B cell (primary cell): ENCODE results near the gene TBKBP1. TPM values are rescaled to one million over a fixed set of nuclear protein-coding genes. Genes with fewer than 3 reads are reported as not detected.

Experiments used
- ATAC-seq: fragments of 200-7000 bp; cut with Tn5 transposase; one replicate; pipeline ENCODE4 v1.10.0; 2021; ENCODE audit warnings: low read depth, mild to moderate bottlenecking, moderate number of reproducible peaks, moderate library complexity
- CTCF ChIA-PET: fragments of 350-600 bp; sonication (Branson Sonifier 250); formaldehyde crosslinking; loops from one replicate; lab custom pipeline; 2021; ENCODE audit warnings: antibody characterized with exemption, inconsistent platforms; lab: Charles Lee
- POLR2A ChIA-PET: fragments of 350-600 bp; sonication (Branson Sonifier 250); formaldehyde crosslinking; loops from one replicate; lab custom pipeline; 2021; ENCODE audit warnings: antibody characterized with exemption; lab: Charles Lee
- DNase-seq: peaks from one replicate; pipeline ENCODE4 v3.0.0; 2013
- H2AFZ ChIP-seq: 2 replicates; pipeline ENCODE4 v1.6.1; 2012; ENCODE audit warnings: mild to moderate bottlenecking, low read depth, low read length; ENCODE audit not compliant: insufficient read depth, poor library complexity, severe bottlenecking
- H3K27ac ChIP-seq, 2 donors: 1 replicate in 1 of 2; 2 replicates in 1 of 2; pipeline ENCODE4 v1.5.1; 2012 to 2013; ENCODE audit warnings: low read length in 2 of 2, mild to moderate bottlenecking in 2 of 2, moderate library complexity in 1 of 2
- H3K27me3 ChIP-seq, 4 experiments: fragments of 200-600 bp in 1 of 4; sonication (generic) in 1 of 4; replicated peaks in 1 of 4; 1 replicate in 2 of 4; 2 replicates in 2 of 4; pipeline versions ENCODE4 v1.6.1 to v1.7.0; 2013 to 2016; ENCODE audit warnings: low read length in 3 of 4, mild to moderate bottlenecking in 2 of 4, mixed read lengths in 1 of 4, moderate library complexity in 1 of 4; ENCODE audit not compliant: insufficient read depth in 4 of 4, control insufficient read depth in 3 of 4; ENCODE audit errors: control extremely low read depth in 1 of 4
- H3K36me3 ChIP-seq, 2 experiments: replicated peaks in 1 of 2; 1 replicate in 1 of 2; 2 replicates in 1 of 2; pipeline versions ENCODE4 v1.6.1 to v1.7.1; 2013; ENCODE audit warnings: low read length in 1 of 2; ENCODE audit not compliant: insufficient read depth in 2 of 2, control insufficient read depth in 1 of 2; ENCODE audit errors: control extremely low read depth in 1 of 2, extremely low read depth in 1 of 2
- H3K4me1 ChIP-seq, 2 donors: fragments of 200-600 bp in 1 of 2; sonication (generic) in 1 of 2; 1 replicate in 1 of 2; 2 replicates in 1 of 2; pipeline versions ENCODE4 v1.5.1 to v1.6.1; 2013 to 2017; ENCODE audit warnings: low read length in 2 of 2; ENCODE audit not compliant: control insufficient read depth in 2 of 2, insufficient read depth in 2 of 2
- H3K4me2 ChIP-seq: replicated peaks from 2 replicates; pipeline ENCODE3; 2012; ENCODE audit warnings: mild to moderate bottlenecking, low read depth, low read length; ENCODE audit not compliant: poor library complexity, severe bottlenecking
- H3K4me3 ChIP-seq, 5 experiments: fragments of 200-600 bp in 1 of 5; sonication (generic) in 1 of 5; 1 replicate in 3 of 5; 2 replicates in 2 of 5; pipeline versions ENCODE4 v1.5.1 to v1.7.0; 2011 to 2016; ENCODE audit warnings: low read length in 4 of 5, mild to moderate bottlenecking in 4 of 5, low read depth in 2 of 5, control low read depth in 1 of 5, moderate library complexity in 1 of 5; ENCODE audit not compliant: insufficient read depth in 1 of 5; ENCODE audit errors: control extremely low read depth in 1 of 5, extremely low read depth in 1 of 5
- H3K79me2 ChIP-seq: fragments of 200-600 bp; sonication (generic); one replicate; pipeline ENCODE4 v1.6.0; 2016; ENCODE audit warnings: low read length; ENCODE audit not compliant: control insufficient read depth, insufficient read depth
- H3K9ac ChIP-seq: fragments of 200-600 bp; sonication (generic); 2 replicates; pipeline ENCODE4 v1.6.1; 2017; ENCODE audit warnings: mild to moderate bottlenecking, low read length, moderate library complexity
- H3K9me3 ChIP-seq, 3 donors: one replicate each; pipeline versions ENCODE4 v1.6.1 to v1.7.1; 2013; ENCODE audit warnings: low read length in 2 of 3; ENCODE audit not compliant: control insufficient read depth in 2 of 3, insufficient read depth in 1 of 3; ENCODE audit errors: control extremely low read depth in 1 of 3
- H4K20me1 ChIP-seq: 2 replicates; pipeline ENCODE4 v1.6.0; 2012; ENCODE audit warnings: mild to moderate bottlenecking, low read length; ENCODE audit not compliant: insufficient read depth, control insufficient read depth, poor library complexity, severe bottlenecking
- H3K27ac Mint-ChIP-seq: one replicate; pipeline ENCODE4 v1.8.0; 2021; ENCODE audit warnings: mixed read lengths
- H3K27me3 Mint-ChIP-seq: one replicate; pipeline ENCODE4 v1.8.0; 2021; ENCODE audit warnings: mixed read lengths
- H3K4me1 Mint-ChIP-seq: one replicate; pipeline ENCODE4 v1.8.0; 2021; ENCODE audit warnings: mixed read lengths
- H3K4me3 Mint-ChIP-seq: one replicate; pipeline ENCODE4 v1.8.0; 2021; ENCODE audit warnings: mixed read lengths
- H3K9me3 Mint-ChIP-seq: one replicate; pipeline ENCODE4 v1.8.0; 2022; ENCODE audit warnings: mixed read lengths; ENCODE audit not compliant: insufficient read depth
- EZH2 ChIP-seq: IDR thresholded peaks from 2 replicates; pipeline ENCODE4 v1.6.1; 2012; ENCODE audit warnings: borderline replicate concordance, low read depth, mild to moderate bottlenecking, moderate library complexity, low read length; ENCODE audit not compliant: insufficient read depth, poor library complexity, severe bottlenecking
- WGBS: methylation state at CpG from one replicate; pipeline ENCODE4 v1.1.5; 2013; ENCODE audit warnings: missing lambda C conversion rate; ENCODE audit not compliant: insufficient coverage; 5-methylcytosine and 5-hydroxymethylcytosine counted together
- intact Hi-C: fragments of 100-400 bp; cut with micrococcal nuclease; formaldehyde crosslinking; loops from one replicate; pipeline ENCODE4 v1.10.0; 2022
- polyA plus RNA-seq: library from polyadenylated mRNA; depleted of rRNA; stranded (reverse); fragments of >200 nt; gene quantifications from 2 replicates; pipeline ENCODE4 v1.2.3, GENCODE V29; 2012
- total RNA-seq, 2 donors: library from RNA; stranded (reverse); fragments of 120-200 nt in 1 of 2; gene quantifications; 1 replicate in 1 of 2; 2 replicates in 1 of 2; pipeline versions ENCODE4 v1.2.3 to v1.2.4, GENCODE V29; 2013 to 2022
- TF ChIP-seq, protein P1 (sequence below): fragments of 200-600 bp; IDR thresholded peaks from one replicate; pipeline ENCODE4 v1.8.0; 2022; ENCODE audit warnings: antibody characterized with exemption, mild to moderate bottlenecking

Gene TBKBP1
- total and polyA plus RNA-seq, 2 donors (not counting 1 experiment from before 2014, with no cell fraction given): 6.6 to 8.4 TPM

DNA sequence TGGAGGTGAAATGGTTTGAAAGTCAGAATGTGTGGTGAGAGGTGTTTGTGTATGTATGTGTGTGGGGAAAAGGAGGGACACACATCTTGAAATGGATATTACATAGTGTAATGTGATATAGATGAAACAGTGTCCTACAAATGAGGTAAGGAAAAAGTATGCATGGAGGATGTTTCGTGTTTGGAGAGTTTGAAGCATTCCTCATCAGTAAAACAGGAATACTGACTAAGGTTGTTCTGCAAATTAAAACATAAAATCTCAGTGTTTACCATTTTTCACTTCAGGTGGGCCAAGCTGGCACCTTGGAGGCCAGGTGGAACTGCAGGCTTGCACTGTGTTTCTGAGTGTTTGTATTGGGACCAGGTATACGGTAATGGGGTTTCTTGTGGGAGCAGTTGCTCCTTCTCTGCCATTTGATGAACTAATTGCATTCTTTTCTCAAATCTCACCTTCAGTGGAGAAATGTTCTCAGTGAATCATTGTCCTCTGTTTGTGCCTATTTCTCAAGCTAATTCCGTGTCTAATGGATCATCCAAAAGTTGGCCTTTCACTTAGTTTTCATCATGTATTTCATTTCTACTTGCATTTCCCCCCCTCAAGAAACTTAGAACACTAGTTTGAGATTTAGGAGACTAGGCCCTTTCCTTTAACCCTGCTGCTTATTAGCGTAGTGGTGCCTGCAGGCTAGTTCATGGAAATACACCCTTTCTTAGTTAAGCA, 8.2 kb upstream of the TBKBP1 start:
- ATAC-seq: no peak
- Histone ChIP-seq H2AFZ (no peak overlapping the region), H3K4me1 (no peaks in the 10 kb centered on the region), H3K79me2 (no peaks in the 10 kb centered on the region), H3K27me3 (no peaks in the 10 kb centered on the region), H3K9me3 (no peaks in the 10 kb centered on the region), H3K36me3 (peaks cover 10 to 40% of the 10 kb centered on the region in 2 experiments), H3K4me2 (no peak overlapping the region), H3K27ac (no peak overlapping the region), H3K9ac (no peak overlapping the region), H4K20me1 (peaks cover 3% of the 10 kb centered on the region), H3K4me3 (no peak overlapping the region)
- POLR2A ChIA-PET: no interaction called here
- intact Hi-C loops: no loop called here
- CTCF ChIA-PET: no interaction called here
- Mint-ChIP-seq H3K9me3 (no peaks in the 10 kb centered on the region), H3K27me3 (no peaks in the 10 kb centered on the region), H3K4me1 (no peaks in the 10 kb centered on the region), H3K4me3 (no peak overlapping the region), H3K27ac (no peak overlapping the region)
- 100% methylated on average over 1 of the region's 4 CpGs for WGBS
- no peak for DNase-seq
- TF ChIP-seq, protein P1, sequence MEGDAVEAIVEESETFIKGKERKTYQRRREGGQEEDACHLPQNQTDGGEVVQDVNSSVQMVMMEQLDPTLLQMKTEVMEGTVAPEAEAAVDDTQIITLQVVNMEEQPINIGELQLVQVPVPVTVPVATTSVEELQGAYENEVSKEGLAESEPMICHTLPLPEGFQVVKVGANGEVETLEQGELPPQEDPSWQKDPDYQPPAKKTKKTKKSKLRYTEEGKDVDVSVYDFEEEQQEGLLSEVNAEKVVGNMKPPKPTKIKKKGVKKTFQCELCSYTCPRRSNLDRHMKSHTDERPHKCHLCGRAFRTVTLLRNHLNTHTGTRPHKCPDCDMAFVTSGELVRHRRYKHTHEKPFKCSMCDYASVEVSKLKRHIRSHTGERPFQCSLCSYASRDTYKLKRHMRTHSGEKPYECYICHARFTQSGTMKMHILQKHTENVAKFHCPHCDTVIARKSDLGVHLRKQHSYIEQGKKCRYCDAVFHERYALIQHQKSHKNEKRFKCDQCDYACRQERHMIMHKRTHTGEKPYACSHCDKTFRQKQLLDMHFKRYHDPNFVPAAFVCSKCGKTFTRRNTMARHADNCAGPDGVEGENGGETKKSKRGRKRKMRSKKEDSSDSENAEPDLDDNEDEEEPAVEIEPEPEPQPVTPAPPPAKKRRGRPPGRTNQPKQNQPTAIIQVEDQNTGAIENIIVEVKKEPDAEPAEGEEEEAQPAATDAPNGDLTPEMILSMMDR: no peak

DNA sequence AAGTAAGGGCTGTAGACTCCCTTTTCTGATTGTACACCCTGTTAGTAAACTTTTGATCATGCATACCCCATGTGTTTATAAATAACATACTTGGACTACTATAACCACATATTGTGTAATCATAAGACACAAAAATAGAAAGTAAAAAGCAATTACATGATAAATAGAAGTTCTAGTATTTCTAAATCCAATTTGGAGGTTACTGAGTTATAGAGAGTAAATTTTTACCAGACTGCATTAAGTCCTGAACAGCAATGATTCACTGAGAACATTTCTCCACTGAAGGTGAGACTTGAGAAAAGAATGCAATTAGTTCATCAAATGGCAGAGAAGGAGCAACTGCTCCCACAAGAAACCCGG, 7.7 kb upstream of the TBKBP1 start:
- TF ChIP-seq, protein P1: no peak
- TF ChIP-seq EZH2: no peak
- ChIA-PET POLR2A (no interaction called here), CTCF (no interaction called here)
- DNase-seq: no peak
- Mint-ChIP-seq H3K9me3 (no peaks in the 10 kb centered on the region), H3K4me1 (no peaks in the 10 kb centered on the region), H3K27me3 (no peaks in the 10 kb centered on the region), H3K27ac (no peak overlapping the region), H3K4me3 (no peak overlapping the region)
- no peaks in the 10 kb centered on the region for H3K27me3 ChIP-seq
- H3K4me3 ChIP-seq: no peak overlapping the region
- peaks cover 9 to 34% of the 10 kb centered on the region in 2 experiments for H3K36me3 ChIP-seq
- intact Hi-C loops: no loop called here
- H4K20me1 ChIP-seq: no peaks in the 10 kb centered on the region
- H2AFZ ChIP-seq: no peak overlapping the region
- ATAC-seq: no peak
- WGBS: no CpG with 5 or more reads among the region's 1 CpG
- no peak overlapping the region for H3K27ac ChIP-seq
- H3K9ac ChIP-seq: no peak overlapping the region
- no peaks in the 10 kb centered on the region for H3K4me1 ChIP-seq
- no peaks in the 10 kb centered on the region for H3K79me2 ChIP-seq
- H3K4me2 ChIP-seq: no peak overlapping the region
- H3K9me3 ChIP-seq: no peaks in the 10 kb centered on the region
